Activated CD4-positive, CD25-positive, alpha-beta regulatory T cell treated with anti-CD3 and anti-CD28 coated beads, Interleukin-2, amount 50 U/mL, for 24 hours (primary cell): ENCODE results near the gene DOCK4.

Source experiments
- ATAC-seq, 2 donors: fragments of 150-1000 bp; cut with Tn5 transposase; one replicate each; pipeline ENCODE4 v1.10.0; 2021; ENCODE audit warnings: mild to moderate bottlenecking in 1 of 2, moderate library complexity in 1 of 2

DOCK4 gene

DNA sequence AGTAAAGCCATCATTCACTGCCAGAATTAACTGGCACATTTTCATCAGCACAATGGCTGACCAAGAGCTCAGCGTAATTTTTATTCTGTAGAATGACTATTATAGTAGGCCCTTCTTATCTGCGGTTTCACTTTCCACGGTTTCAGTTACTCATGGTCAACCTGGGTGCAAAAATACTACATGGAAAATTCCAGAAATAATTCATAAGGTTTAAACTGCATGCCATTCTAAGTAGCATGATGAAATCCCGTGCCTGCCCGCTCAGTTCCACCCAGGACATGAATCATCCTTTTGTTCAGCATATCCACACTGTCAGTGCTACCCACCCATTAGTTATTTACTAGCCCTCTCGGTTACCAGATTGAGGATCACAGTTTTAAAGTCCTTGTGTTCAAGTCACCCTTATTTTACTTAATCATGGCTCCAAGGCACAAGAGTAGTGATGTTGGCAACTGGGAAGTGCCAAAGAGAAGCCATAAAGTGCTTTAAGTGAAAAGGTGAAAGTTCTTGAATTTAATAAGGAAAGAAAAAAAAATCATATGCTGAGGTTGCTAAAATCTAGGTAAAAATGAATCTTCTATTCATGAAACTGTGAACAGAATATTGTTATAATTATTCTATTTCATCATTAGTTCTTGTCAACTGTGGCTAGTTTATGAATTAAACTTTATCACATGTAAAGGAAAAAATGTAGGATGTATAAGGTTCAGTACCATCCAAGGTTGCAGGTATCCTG lies 204.9 kb downstream of the DOCK4 start:
- no peak for ATAC-seq

GRCh38 chr7:111998326-111998725 lies 207.9 kb downstream of the DOCK4 start:
- ATAC-seq: no peak

DNA sequence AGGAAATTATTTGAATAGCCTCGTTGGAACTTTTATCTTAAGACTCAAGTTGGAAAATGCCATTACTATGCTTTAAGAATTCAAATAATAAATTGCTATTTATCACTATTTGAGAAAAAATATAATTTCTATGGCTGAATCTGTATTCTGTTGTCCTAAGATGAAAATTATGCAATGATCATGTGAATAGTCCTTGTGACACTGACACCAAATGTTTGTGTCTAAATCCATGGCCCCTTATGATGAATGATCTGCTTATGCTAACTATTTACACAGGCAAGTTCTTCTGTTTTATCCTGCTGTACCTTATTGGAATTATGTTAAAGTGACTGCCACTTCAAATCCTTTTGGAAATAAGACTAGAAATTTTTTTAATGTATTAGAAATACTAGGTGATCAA lies 208.7 kb downstream of the DOCK4 start:
- ATAC-seq: no peak

GRCh38 chr7:111992601-111993000 lies 213.6 kb downstream of the DOCK4 start:
- ATAC-seq: no peak

DNA sequence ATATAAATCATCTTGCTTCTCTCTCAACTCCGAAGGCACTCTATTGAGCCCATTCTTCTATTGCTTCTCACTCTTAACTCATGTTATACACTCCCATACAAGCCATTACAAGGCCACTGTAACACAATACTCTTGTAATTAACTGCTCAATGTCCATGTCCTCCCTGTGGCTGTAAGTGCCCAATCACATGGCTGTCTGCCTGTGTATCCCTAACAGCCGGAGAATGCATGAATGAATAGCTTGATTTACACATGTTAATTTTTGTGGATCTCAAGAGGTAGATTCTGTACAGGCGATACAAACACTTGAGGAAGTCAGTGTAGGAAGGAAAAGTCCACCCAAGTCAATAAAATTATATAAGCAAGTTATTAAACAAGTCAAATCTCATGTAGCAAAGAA lies 215.6 kb downstream of the DOCK4 start:
- no peak for ATAC-seq

GRCh38 chr7:111987886-111988285 lies 218.3 kb downstream of the DOCK4 start:
- no peak for ATAC-seq

DNA sequence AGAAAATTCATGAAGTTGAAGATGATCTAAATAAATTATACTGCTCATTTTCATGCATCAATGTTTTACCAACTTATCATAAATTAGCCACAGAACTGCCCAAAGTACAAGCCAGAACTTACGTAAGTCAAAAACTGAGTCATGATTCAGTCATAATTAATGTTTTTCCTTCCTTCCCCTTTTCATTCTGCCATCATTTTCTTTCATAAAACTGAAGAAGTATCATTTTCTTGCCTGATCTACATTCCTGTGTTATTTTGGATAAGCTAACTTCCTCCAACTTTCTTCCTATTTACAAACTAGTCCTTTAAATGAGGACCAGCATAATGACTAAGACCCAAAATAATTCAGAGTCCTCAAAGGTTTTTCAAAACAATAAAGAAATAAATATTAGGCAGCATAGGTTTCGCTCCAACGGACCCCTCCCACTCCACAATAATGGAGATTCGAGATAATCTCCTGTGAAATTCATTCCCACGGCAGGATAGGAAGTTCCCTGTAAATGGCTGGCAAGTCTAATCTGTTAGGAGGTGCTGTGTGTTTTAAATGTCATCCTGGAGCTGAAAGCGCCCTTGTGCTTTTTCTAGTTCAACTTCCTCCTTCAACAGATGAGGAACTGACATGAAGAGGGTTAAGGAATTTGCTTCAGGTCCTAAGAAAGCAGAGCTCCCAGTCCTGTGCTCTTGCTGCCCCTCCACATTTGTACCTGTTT lies 218.9 kb downstream of the DOCK4 start:
- ATAC-seq: no peak

GRCh38 chr7:111986601-111987000 lies 219.6 kb downstream of the DOCK4 start:
- ATAC-seq: no peak

DNA sequence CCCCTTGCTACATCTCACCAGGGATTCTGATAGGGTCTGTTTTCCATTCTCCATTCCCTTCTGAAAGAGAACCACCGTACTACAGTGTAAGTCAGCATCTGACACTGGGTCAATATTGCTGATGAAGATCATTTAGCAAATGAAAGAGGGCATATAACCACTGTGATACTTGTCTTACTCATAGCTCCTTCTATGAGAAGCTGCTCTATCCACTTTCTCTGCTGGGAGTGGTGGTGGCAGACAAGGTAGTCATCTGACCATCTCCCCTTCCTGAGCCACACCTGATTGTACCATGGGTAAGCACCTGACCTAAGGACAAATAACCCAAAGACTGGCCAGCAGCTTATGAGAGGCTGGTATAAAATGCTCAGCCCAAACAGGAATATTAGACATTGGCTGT lies 220.4 kb downstream of the DOCK4 start:
- no peak for ATAC-seq

DNA sequence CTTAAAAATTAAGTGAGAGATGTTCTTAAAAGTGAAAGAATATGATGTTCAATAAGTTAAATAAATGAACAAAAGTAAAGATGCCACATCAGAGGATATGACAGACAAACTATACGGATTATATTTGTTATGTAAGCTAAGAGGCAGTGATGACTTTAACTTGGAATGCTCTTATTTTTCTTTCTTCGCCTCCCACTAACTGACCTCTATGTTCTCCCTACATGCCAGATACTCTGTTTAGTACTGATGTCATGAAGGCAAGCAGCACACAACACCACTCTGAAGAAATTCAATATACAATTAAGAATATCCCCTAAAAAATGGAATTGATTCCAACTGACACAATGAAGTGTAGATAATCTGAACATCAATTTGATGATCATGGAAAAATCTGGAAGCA lies 223.4 kb downstream of the DOCK4 start:
- no peak for ATAC-seq

DNA sequence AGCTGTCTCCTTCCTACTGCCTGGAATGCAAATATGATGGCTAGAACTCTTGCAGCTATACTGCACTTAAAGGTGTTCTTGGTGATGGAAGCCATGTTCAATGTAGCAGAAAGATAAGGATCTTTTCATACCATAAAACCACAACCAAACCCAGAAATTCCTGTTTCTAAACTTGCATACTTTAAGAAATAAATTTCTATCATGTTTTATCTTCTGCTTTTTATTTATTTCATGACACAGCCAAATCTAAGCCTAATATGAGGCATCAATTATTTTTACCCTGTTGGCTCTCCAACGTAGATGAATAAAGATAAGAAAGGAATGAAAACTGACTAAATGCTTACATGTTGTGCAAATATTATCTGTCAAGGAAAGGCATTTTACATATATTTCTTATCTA lies 224.1 kb downstream of the DOCK4 start:
- no peak for ATAC-seq

GRCh38 chr7:111980725-111981124 lies 225.5 kb downstream of the DOCK4 start:
- ATAC-seq: no peak

GRCh38 chr7:111975346-111975745 lies 230.9 kb downstream of the DOCK4 start:
- no peak for ATAC-seq

GRCh38 chr7:111960984-111961383 lies 245.2 kb downstream of the DOCK4 start:
- no peak for ATAC-seq

DNA sequence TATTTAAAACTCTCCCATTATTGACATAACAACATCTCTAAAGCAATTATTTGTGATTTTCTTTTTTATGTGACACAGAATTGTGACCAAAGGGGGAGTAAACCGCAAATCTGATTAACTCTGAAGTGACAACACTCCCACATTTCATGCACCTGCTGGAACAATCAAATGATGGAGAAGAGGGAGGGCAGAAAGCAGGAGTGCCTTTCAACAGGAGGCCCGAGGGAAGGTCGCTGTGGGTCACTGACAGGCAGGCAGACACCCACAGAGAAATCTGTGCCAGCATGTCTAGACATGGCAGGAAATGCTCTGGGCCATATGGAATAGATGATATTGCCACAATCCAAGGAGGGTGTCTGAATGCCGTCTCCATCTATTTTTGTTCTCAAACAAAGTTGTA lies 247.3 kb downstream of the DOCK4 start:
- ATAC-seq: no peak

- ATAC-seq: no peak
Observed at GRCh38 chr7:111958431-111958830, 247.8 kb downstream of the DOCK4 start.

GRCh38 chr7:111955616-111956015 lies 250.6 kb downstream of the DOCK4 start:
- ATAC-seq: no peak

DNA sequence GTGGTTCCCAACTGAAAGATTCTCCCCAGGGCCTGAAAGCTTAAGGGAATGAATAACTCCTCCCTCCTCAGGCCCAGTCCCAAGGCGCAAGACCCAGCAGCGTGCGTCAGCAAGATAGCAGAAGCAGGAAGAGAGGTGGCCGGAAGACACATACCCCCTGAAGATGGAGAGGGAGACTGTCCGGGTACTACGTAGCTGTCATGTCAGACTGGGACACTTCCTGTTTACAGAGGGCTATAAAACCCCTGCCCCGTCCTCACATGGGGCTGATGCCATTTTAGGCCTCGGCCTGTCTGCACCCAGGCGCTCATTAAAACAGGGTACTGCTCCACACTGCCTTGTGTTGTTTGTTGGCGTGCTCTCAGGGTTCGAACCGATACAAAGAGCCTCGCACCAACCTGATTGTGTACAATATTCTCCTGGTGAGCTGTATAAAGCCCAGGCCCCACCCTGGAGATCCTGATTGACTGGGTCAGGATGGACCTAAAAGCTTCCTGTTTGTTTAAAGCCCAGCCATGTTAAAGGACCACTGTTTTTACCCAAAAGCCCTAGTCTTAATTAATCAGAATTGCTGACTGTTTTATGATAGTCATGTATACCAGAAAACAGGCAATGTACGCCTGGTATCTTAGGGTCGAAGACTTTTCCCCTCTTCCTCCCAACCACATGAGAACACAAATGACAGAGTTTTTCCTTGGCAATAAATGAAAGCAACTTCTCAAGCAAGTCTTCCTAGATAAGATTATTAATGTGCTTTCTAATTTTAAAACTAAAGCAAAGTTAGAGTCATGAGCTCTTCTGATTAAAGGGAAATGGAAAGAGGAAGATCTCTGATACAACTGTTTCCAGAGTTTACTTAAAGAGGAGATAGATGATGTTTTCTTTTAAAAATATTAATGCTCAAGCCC lies 251.5 kb downstream of the DOCK4 start:
- no peak for ATAC-seq

DNA sequence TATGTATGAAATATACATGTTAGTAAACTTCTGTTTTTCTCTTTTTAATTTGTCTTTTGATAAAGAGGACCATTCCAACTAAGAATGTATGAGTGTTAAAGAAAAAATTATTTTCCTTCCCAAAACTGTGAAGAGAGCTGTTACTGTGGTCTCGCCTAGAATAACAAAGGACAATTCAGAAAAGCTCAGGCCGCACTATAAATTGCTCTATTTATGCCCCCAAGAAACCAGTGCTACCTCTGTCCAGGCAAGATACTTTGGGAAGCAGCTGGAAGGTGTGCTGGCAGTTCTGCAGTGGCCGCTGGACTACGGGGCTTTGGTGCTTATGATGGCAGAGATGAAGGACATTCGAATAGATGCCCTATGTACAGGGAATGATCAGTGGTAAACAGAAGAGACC lies 252.1 kb downstream of the DOCK4 start:
- ATAC-seq: no peak

DNA sequence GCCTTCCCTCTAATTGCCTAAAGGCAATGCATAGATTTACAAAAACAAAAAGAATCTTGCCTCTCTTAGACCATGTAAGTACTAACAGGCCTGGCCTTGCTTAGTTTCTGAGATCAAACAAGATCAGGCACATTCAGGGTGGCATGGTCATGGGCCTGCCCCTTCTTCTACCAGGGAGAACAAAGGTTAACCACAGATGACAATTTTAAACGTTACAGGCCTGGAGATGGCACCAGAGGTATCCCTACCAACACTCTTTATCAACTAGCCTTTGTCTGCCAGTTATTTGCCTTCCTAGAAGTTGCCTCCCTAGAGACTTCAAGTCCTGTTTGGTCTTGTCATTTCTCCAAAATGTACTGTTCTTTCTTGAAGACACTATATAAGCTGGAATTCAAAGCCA lies 252.6 kb downstream of the DOCK4 start:
- ATAC-seq: no peak

DNA sequence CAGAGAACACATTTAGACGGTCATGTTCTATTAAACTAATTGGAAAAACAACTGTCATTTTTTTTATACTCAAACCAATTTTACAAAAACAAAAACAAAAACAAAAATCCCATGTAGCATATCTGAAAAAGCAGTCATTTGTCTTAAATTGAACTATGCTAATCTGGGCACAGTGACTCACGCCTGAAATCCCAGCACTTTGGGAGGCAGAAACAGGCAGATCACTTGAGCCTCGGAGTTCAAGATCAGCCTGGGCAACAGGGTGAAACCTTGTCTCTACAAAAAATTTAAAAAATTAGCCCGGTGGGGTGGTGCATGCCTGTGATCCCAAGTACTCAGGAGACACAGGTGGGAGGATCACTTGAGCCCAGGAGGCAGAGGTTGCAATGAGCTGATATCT lies 253.4 kb downstream of the DOCK4 start:
- no peak for ATAC-seq

DNA sequence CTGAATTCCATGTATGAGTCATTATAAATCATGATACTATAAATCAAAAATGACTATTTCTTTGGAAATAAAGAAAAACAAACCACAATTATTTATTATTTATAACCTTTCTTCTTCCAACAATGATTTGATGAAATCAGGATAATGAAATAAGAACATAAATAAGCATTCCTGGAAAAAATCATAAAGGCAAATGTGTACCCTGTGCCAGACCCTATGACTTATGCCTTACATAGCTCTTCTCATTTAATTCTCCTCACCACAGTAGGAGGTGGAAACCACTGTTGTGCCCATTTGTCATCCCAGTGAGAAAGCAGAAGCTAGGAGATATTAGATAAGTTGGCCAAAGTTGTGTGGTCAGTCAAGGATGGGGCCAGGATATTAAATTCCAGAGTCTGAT lies 255.1 kb downstream of the DOCK4 start:
- ATAC-seq: no peak

DNA sequence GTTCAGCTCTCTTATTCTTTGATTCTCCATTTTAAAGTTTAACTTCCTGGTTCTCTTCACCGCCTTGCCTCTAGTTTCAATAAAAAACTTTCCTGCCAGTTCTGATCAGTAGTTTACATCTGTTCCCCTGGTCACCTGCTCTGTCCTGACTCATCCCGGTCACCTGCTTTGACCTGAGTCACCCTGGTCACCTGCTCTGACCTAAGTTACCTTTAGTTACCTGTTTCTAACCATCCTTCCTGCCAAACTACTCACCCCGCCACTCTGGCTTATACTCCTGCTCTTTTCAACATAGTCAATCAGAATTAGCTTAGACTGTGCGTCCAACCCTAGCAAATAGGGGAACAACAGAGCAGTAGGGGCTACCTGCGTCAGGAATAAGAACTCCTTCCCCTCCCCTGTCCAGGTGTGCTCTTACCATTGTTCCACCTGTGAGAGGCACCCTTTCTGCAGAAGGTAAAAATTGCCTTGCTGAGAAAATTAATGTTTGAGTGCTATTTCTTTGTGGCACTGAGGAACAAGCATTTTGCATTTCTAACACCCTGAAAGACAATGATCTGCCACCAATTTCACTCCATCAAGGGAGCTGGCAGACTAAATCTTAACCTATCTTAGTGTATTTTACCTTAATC lies 263.6 kb downstream of the DOCK4 start:
- no peak for ATAC-seq
